GM18520 (cell line): ENCODE results near the gene PLXDC2.
"Not testable (repeated sequence)": the region's sequence is repeated elsewhere in the genome, so short reads cannot be mapped to it uniquely, and the experiment has no call there.

Experiments
- ATAC-seq: cut with Tn5 transposase; IDR thresholded peaks from one replicate; pipeline ENCODE4 v1.9.1; 2021; ENCODE audit not compliant: unreplicated experiment

The PLXDC2 gene

GRCh38 chr10:19816411-19817230 lies at the start of gene PLXDC2:
PLXDC2 (plus strand) TSS chr10:19816432.
- no peak for ATAC-seq

- ATAC-seq, result no peak
Measured at GRCh38 chr10:19767876-19768275, 48.4 kb upstream of the PLXDC2 start.

DNA sequence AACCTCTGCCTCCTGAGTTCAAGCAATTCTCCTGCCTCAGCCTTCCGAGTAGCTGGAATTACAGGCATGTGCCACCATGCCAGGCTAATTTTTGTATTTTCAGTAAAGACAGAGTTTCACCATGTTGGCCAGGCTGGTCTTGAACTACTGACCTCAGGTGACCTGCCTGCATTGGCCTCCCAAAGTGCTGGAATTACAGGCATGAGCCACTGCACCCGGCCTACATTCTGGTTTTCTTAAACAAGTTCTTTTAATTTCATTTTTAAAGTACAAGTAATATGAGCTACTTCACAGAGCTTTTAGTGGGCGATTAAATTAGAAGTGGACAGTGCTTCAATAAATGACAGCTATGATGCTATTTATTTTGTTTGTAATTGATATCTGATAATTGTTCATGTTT lies 46.4 kb upstream of the PLXDC2 start:
- not testable (repeated sequence) for ATAC-seq

GRCh38 chr10:19772972-19773371 lies 43.3 kb upstream of the PLXDC2 start:
- no peak for ATAC-seq

- ATAC-seq, result no peak
Measured at GRCh38 chr10:19775296-19775695, 40.9 kb upstream of the PLXDC2 start.

- ATAC-seq, result no peak
Measured at GRCh38 chr10:19777806-19778205, 38.4 kb upstream of the PLXDC2 start.

GRCh38 chr10:19778996-19779395 lies 37.2 kb upstream of the PLXDC2 start:
- ATAC-seq, result no peak

- no peak for ATAC-seq
Measured at GRCh38 chr10:19782430-19783089, 33.7 kb upstream of the PLXDC2 start.

DNA sequence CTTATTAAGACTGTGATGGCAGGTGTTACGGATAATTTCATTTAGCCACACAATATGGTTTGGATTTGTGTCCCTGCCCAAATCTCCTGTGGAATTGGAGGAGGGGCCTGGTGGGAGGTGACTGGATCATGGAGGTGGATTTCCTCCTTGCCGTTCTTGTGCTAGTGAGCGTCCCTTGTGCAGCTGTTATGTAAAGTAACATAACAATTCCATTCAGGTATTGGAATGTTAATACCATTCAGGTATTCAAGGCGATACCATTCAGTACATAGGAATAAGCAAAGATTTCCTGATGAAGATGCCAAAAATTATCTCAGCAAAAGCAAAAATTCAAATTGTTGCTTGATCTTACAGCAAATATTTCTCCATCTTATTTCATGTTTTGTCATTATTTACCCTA lies 32.5 kb upstream of the PLXDC2 start:
- no peak for ATAC-seq

- ATAC-seq, result no peak
Measured at GRCh38 chr10:19785366-19785765, 30.9 kb upstream of the PLXDC2 start.

- ATAC-seq, result peak; percentile 55
Measured at GRCh38 chr10:19788075-19788686, 28.1 kb upstream of the PLXDC2 start.

- ATAC-seq, result no peak
Measured at GRCh38 chr10:19788902-19789301, 27.3 kb upstream of the PLXDC2 start.

- ATAC-seq, result no peak
Measured at GRCh38 chr10:19789607-19790006, 26.6 kb upstream of the PLXDC2 start.

DNA sequence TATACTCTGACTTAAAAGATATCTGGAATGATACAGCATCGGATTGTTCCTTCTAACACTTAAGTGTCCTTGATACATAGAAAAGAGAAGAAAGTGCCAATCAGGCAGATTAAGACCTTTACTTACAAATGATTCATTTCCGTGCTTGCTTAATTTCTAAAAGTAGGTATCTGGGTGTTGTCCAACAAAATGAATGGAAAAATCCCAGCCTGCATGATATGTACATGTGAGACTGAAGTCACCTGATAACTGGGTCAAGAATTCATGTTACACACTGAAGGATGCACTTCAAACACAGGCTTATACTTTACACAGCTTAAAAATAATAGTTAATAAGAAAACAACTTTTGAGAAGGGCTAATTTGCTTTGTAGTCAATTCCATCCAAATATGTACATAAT lies 25.2 kb upstream of the PLXDC2 start:
- ATAC-seq, result no peak

DNA sequence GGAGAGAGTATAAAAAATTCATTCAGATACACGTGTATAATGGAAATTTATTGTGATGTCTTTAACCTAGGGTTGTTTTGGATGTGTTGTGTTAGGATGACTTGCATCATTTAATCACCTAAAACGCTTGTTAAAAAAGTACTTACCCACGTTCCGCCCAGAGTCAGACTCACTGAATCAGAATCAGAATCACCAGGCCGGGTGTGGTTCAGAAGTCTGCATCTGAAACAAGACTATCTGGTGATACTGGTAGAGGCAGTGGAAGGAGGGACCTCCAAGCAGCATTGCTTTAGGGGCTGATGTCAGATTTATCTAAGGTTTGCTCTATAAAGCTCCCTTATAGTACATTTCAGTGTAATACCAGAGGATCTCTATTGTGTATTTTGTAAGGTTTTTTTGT lies 20.5 kb upstream of the PLXDC2 start:
- no peak for ATAC-seq

DNA sequence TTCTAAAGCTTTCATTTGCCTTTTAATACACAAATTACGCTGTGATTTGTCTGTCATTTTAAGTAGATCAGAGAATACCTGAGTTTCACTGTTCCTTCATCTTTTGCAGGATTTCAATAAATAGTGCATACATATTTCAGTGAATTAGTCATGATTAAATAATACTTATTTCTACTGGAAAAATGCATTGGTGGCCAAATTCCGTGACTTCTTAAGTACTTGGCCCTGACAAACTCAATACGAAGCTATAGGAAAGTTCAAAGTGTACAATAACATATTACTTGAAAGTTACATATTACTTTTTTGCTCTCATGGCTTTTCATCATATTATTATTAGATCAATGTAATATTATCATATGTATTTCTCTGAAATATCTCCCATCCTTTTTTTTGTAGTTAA lies 16.1 kb upstream of the PLXDC2 start:
- ATAC-seq, result no peak

GRCh38 chr10:19801369-19801768 lies 14.9 kb upstream of the PLXDC2 start:
- no peak for ATAC-seq

DNA sequence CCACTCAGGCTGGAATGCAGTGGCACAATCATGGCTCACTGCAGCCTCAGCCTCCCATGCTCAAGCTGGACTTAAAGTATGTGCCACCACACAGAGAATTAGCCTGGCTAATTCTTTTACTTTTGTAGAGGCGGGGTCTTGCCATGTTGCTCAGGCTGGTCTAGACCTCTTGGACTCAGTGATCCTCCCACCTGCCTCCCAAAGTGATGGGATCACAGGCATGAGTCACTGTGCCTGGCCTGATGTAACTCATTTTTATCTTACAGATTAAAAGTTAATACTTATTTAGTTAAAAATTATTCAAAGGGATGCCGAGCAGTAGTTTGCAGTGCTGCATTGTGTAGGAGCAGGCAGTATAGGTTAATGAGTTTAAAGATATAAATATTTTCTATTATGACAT lies 12.6 kb upstream of the PLXDC2 start:
- no peak for ATAC-seq

- ATAC-seq, result no peak
Measured at GRCh38 chr10:19809481-19809880, 6.8 kb upstream of the PLXDC2 start.

GRCh38 chr10:19811540-19811939 lies 4.7 kb upstream of the PLXDC2 start:
- no peak for ATAC-seq

GRCh38 chr10:19812976-19813375 lies 3.3 kb upstream of the PLXDC2 start:
- no peak for ATAC-seq
